Measurements from ENCODE around the gene OPRD1.

GRCh38 chr1:28779751-28780408 is 32.1 kb upstream of the OPRD1 start:
- TF ChIP-seq CTCF (IDR thresholded peaks at IDR 0.05) (no peak), POLR2A (IDR thresholded peaks at IDR 0.05) (no peak)

Data from lower leg skin (tissue), 3 donors.